ENCODE results near the gene PTPN1. TPM values are rescaled to one million over a fixed set of nuclear protein-coding genes. Genes with fewer than 3 reads are reported as not detected.

Gene PTPN1
- total RNA-seq, 1 donor from 2014 or later, result 30.3 TPM

- Mint-ChIP-seq H3K36me3 (ENCODE audit: low read depth) (no peaks in the 10 kb centered on the region), H3K4me3 (ENCODE audit: unreplicated experiment) (peak overlapping the region; percentile 95), H3K9me3 (ENCODE audit: low read depth) (no peaks in the 10 kb centered on the region), H3K27me3 (ENCODE audit: low read depth) (no peaks in the 10 kb centered on the region), H3K4me1 (ENCODE audit: low read depth) (peaks cover 50% of the 10 kb centered on the region), H3K27ac (ENCODE audit: unreplicated experiment) (peak overlapping the region; percentile 95)
- TF ChIP-seq CTCF (IDR thresholded peaks at IDR 0.05), result no peak
- no peak for DNase-seq (ENCODE audit: low spot score)
Measured at GRCh38 chr20:50510706-50511542, 741 bp downstream of the PTPN1 start.

GRCh38 chr20:50512323-50512722, 2.1 kb downstream of the PTPN1 start:
- no peak for TF ChIP-seq CTCF (IDR thresholded peaks at IDR 0.05)
- Mint-ChIP-seq H3K36me3 (ENCODE audit: low read depth) (no peaks in the 10 kb centered on the region), H3K27ac (ENCODE audit: unreplicated experiment) (peak overlapping the region; percentile 87), H3K9me3 (ENCODE audit: low read depth) (no peaks in the 10 kb centered on the region), H3K4me1 (ENCODE audit: low read depth) (peaks cover 57% of the 10 kb centered on the region), H3K27me3 (ENCODE audit: low read depth) (no peaks in the 10 kb centered on the region), H3K4me3 (ENCODE audit: unreplicated experiment) (peak overlapping the region; percentile 2)
- DNase-seq (ENCODE audit: low spot score), result no peak

- DNase-seq (ENCODE audit: low spot score), result no peak
- peaks cover 67% of the 10 kb centered on the region for H3K4me1 Mint-ChIP-seq (ENCODE audit: low read depth)
- peak overlapping the region; percentile 87 for H3K27ac Mint-ChIP-seq (ENCODE audit: unreplicated experiment)
- no peaks in the 10 kb centered on the region for H3K36me3 Mint-ChIP-seq (ENCODE audit: low read depth)
- no peak for TF ChIP-seq CTCF (IDR thresholded peaks at IDR 0.05)
- H3K4me3 Mint-ChIP-seq (ENCODE audit: unreplicated experiment), result peak overlapping the region; percentile 20
- no peaks in the 10 kb centered on the region for H3K27me3 Mint-ChIP-seq (ENCODE audit: low read depth)
- no peaks in the 10 kb centered on the region for H3K9me3 Mint-ChIP-seq (ENCODE audit: low read depth)
Measured at GRCh38 chr20:50513169-50514034, 3.2 kb downstream of the PTPN1 start.

- DNase-seq (ENCODE audit: low spot score), result no peak
- Mint-ChIP-seq H3K27ac (ENCODE audit: unreplicated experiment) (peak overlapping the region; percentile 87), H3K27me3 (ENCODE audit: low read depth) (no peaks in the 10 kb centered on the region), H3K4me3 (ENCODE audit: unreplicated experiment) (no peak overlapping the region), H3K4me1 (ENCODE audit: low read depth) (peaks cover 73% of the 10 kb centered on the region), H3K9me3 (ENCODE audit: low read depth) (no peaks in the 10 kb centered on the region), H3K36me3 (ENCODE audit: low read depth) (no peaks in the 10 kb centered on the region)
- no peak for TF ChIP-seq CTCF (IDR thresholded peaks at IDR 0.05)
Measured at GRCh38 chr20:50514035-50514337, 3.8 kb downstream of the PTPN1 start.

GRCh38 chr20:50514750-50515149, 4.6 kb downstream of the PTPN1 start:
- H3K9me3 Mint-ChIP-seq (ENCODE audit: low read depth), result no peaks in the 10 kb centered on the region
- no peak for TF ChIP-seq CTCF (IDR thresholded peaks at IDR 0.05)
- peak overlapping the region; percentile 87 for H3K27ac Mint-ChIP-seq (ENCODE audit: unreplicated experiment)
- no peaks in the 10 kb centered on the region for H3K36me3 Mint-ChIP-seq (ENCODE audit: low read depth)
- no peaks in the 10 kb centered on the region for H3K27me3 Mint-ChIP-seq (ENCODE audit: low read depth)
- DNase-seq (ENCODE audit: low spot score), result no peak
- H3K4me3 Mint-ChIP-seq (ENCODE audit: unreplicated experiment), result no peak overlapping the region
- H3K4me1 Mint-ChIP-seq (ENCODE audit: low read depth), result peaks cover 77% of the 10 kb centered on the region

All from chondrocyte (in vitro differentiated cells).